IMR-90 (cell line): ENCODE data around the gene AS3MT. TPM values are rescaled to one million over a fixed set of nuclear protein-coding genes. Genes with fewer than 3 reads are reported as not detected.

Experiments
- ATAC-seq: fragments of 200-7000 bp; cut with Tn5 transposase; 2 replicates; pipeline ENCODE4 v1.9.1; 2020; ENCODE audit warnings: low read depth, mild to moderate bottlenecking, moderate library complexity
- BruUV-seq: library from RNA; stranded (reverse); fragments of 400-500 nt; replicated peaks from 2 replicates; lab custom pipeline; 2021; lab: Mats Ljungman, UMichigan
- CTCF ChIA-PET: fragments of 300-600 bp; formaldehyde crosslinking; extraction: SDS; loops from one replicate; lab custom pipeline; 2021; ENCODE audit warnings: antibody characterized with exemption; lab: Yijun Ruan, JAX
- POLR2A ChIA-PET: fragments of 300-600 bp; sonication (Branson Sonifier 250); formaldehyde crosslinking; loops from one replicate; lab custom pipeline; 2022; ENCODE audit warnings: antibody characterized with exemption; ENCODE audit not compliant: unreplicated experiment; lab: Charles Lee
- DNase-seq: peaks from one replicate; pipeline ENCODE4 v3.0.0; 2013
- H2AFZ ChIP-seq: replicated peaks from 2 replicates; pipeline ENCODE3; 2013; ENCODE audit warnings: low read length, mild to moderate bottlenecking; ENCODE audit not compliant: poor library complexity
- H2AK5ac ChIP-seq: 2 replicates; pipeline ENCODE4 v1.6.1; 2013; ENCODE audit warnings: low read depth, low read length, inconsistent platforms
- H2AK9ac ChIP-seq: replicated peaks from 2 replicates; pipeline ENCODE3; 2013; ENCODE audit warnings: mild to moderate bottlenecking, low read depth, low read length, moderate library complexity; ENCODE audit not compliant: poor library complexity
- H2BK120ac ChIP-seq: 2 replicates; pipeline ENCODE4 v1.6.1; 2013; ENCODE audit warnings: low read depth, low read length, inconsistent platforms
- H2BK15ac ChIP-seq: 3 replicates; pipeline ENCODE4 v1.6.1; 2013; ENCODE audit warnings: low read depth, low read length, inconsistent platforms
- H2BK20ac ChIP-seq: 2 replicates; pipeline ENCODE4 v1.6.1; 2013; ENCODE audit warnings: low read depth, mild to moderate bottlenecking, inconsistent platforms, low read length, moderate library complexity
- H2BK5ac ChIP-seq: 2 replicates; pipeline ENCODE4 v1.6.1; 2013; ENCODE audit warnings: mild to moderate bottlenecking, low read depth, low read length, inconsistent platforms; ENCODE audit not compliant: poor library complexity, severe bottlenecking
- H3K14ac ChIP-seq: replicated peaks from 2 replicates; pipeline ENCODE4 v1.6.1; 2013; ENCODE audit warnings: low read depth, low read length, inconsistent platforms
- H3K18ac ChIP-seq: 2 replicates; pipeline ENCODE4 v1.6.1; 2013; ENCODE audit warnings: low read depth, low read length, control low read depth
- H3K23ac ChIP-seq: 2 replicates; pipeline ENCODE4 v1.6.1; 2013; ENCODE audit warnings: low read depth, low read length, inconsistent platforms
- H3K27ac ChIP-seq: 2 replicates; pipeline ENCODE4 v1.5.1; 2013; ENCODE audit warnings: mild to moderate bottlenecking, control low read depth, low read length; ENCODE audit not compliant: insufficient read depth
- H3K27me3 ChIP-seq: 2 replicates; pipeline ENCODE4 v1.6.1; 2013; ENCODE audit warnings: low read length; ENCODE audit not compliant: control insufficient read depth, insufficient read depth
- H3K36me3 ChIP-seq: 2 replicates; pipeline ENCODE4 v1.6.1; 2013; ENCODE audit warnings: low read length, mixed read lengths; ENCODE audit not compliant: control insufficient read depth, insufficient read depth
- H3K4ac ChIP-seq: 2 replicates; pipeline ENCODE4 v1.6.1; 2013; ENCODE audit warnings: low read depth, low read length, inconsistent platforms
- H3K4me1 ChIP-seq: 2 replicates; pipeline ENCODE4 v1.6.1; 2013; ENCODE audit warnings: low read length, mixed read lengths; ENCODE audit not compliant: control insufficient read depth, insufficient read depth
- H3K4me2 ChIP-seq: 2 replicates; pipeline ENCODE4 v1.6.1; 2013; ENCODE audit warnings: low read depth, mild to moderate bottlenecking, control low read depth, low read length, moderate library complexity
- H3K4me3 ChIP-seq: 2 replicates; pipeline ENCODE4 v1.5.1; 2013; ENCODE audit warnings: low read depth, mild to moderate bottlenecking, control low read depth, low read length, moderate library complexity; ENCODE audit not compliant: insufficient read depth
- H3K56ac ChIP-seq: 2 replicates; pipeline ENCODE4 v1.6.1; 2013; ENCODE audit warnings: low read length, inconsistent platforms; ENCODE audit not compliant: insufficient read depth; ENCODE audit errors: extremely low read depth
- H3K79me1 ChIP-seq, 2 experiments: 2 replicates each; pipeline ENCODE4 v1.6.1; 2013; ENCODE audit warnings: low read length in 2 of 2, inconsistent platforms in 1 of 2, low read depth in 1 of 2
- H3K9ac ChIP-seq: 2 replicates; pipeline ENCODE4 v1.6.1; 2013; ENCODE audit warnings: low read depth, low read length, control low read depth
- H3K9me1 ChIP-seq: 2 replicates; pipeline ENCODE4 v1.6.1; 2013; ENCODE audit warnings: low read length, inconsistent platforms; ENCODE audit not compliant: insufficient read depth
- H3K9me3 ChIP-seq: 2 replicates; pipeline ENCODE4 v1.6.1; 2013; ENCODE audit warnings: low read length; ENCODE audit not compliant: control insufficient read depth, insufficient read depth
- H4K20me1 ChIP-seq: 2 replicates; pipeline ENCODE4 v1.6.1; 2013; ENCODE audit warnings: low read length, inconsistent platforms; ENCODE audit not compliant: insufficient read depth
- H4K5ac ChIP-seq: 2 replicates; pipeline ENCODE4 v1.6.1; 2013; ENCODE audit warnings: mild to moderate bottlenecking, low read depth, low read length, control low read depth
- H4K8ac ChIP-seq, 2 experiments: 2 replicates each; pipeline ENCODE4 v1.6.1; 2013; ENCODE audit warnings: low read depth in 2 of 2, low read length in 2 of 2, control low read depth in 1 of 2, inconsistent platforms in 1 of 2
- H4K91ac ChIP-seq: 2 replicates; pipeline ENCODE4 v1.6.1; 2013; ENCODE audit warnings: low read depth, low read length, inconsistent platforms; ENCODE audit not compliant: insufficient read depth
- BHLHE40 ChIP-seq: fragments of 150-350 bp; IDR thresholded peaks from 2 replicates; pipeline ENCODE4 v1.6.1; 2016; ENCODE audit warnings: mild to moderate bottlenecking, low read depth, low read length
- CEBPB ChIP-seq: IDR thresholded peaks from 2 replicates; pipeline ENCODE4 v1.6.1; 2012; ENCODE audit warnings: low read depth, low read length, improper control_type of control experiment
- CHD1 ChIP-seq: IDR thresholded peaks from 2 replicates; pipeline ENCODE4 v1.6.1; 2012; ENCODE audit warnings: low read depth, low read length, improper control_type of control experiment
- FOS ChIP-seq: fragments of 150-350 bp; IDR thresholded peaks from 2 replicates; pipeline ENCODE4 v1.6.1; 2016; ENCODE audit warnings: low read depth, low read length
- MAFK ChIP-seq: IDR thresholded peaks from 2 replicates; pipeline ENCODE4 v1.6.1; 2012; ENCODE audit warnings: low read depth, low read length, improper control_type of control experiment
- MAZ ChIP-seq: IDR thresholded peaks from 2 replicates; pipeline ENCODE4 v1.6.1; 2012; ENCODE audit warnings: low read depth, mild to moderate bottlenecking, low read length, improper control_type of control experiment, moderate library complexity, borderline replicate concordance
- MXI1 ChIP-seq: IDR thresholded peaks from 2 replicates; pipeline ENCODE4 v1.6.1; 2012; ENCODE audit warnings: low read depth, mild to moderate bottlenecking, low read length, moderate library complexity, borderline replicate concordance
- NFE2L2 ChIP-seq: fragments of 150-350 bp; IDR thresholded peaks from 2 replicates; pipeline ENCODE4 v1.6.1; 2016; ENCODE audit warnings: low read depth, mild to moderate bottlenecking, low read length
- POLR2A ChIP-seq: IDR thresholded peaks from 2 replicates; pipeline ENCODE4 v1.6.1; 2012; ENCODE audit warnings: mild to moderate bottlenecking, low read depth, low read length
- RAD21 ChIP-seq: IDR thresholded peaks from 2 replicates; pipeline ENCODE4 v1.6.1; 2012; ENCODE audit warnings: low read length, improper control_type of control experiment
- RCOR1 ChIP-seq: IDR thresholded peaks from 2 replicates; pipeline ENCODE4 v1.6.1; 2012; ENCODE audit warnings: mild to moderate bottlenecking, low read length, improper control_type of control experiment; ENCODE audit not compliant: insufficient replicate concordance
- RFX5 ChIP-seq: IDR thresholded peaks from 2 replicates; pipeline ENCODE4 v1.8.0; 2012; ENCODE audit warnings: low read depth, mild to moderate bottlenecking, low read length, moderate library complexity
- SMC3 ChIP-seq: fragments of 150-350 bp; IDR thresholded peaks from 2 replicates; pipeline ENCODE4 v1.6.1; 2016; ENCODE audit warnings: low read depth, mild to moderate bottlenecking, antibody characterized with exemption, low read length, moderate library complexity
- USF2 ChIP-seq: fragments of 150-350 bp; IDR thresholded peaks from 2 replicates; pipeline ENCODE4 v1.6.1; 2017; ENCODE audit warnings: mild to moderate bottlenecking, antibody characterized with exemption, low read length, low read depth
- WGBS, 2 experiments: methylation state at CpG; one replicate each; pipeline versions ENCODE4 v1.1.5 to v1.1.7; 2013; ENCODE audit warnings: missing lambda C conversion rate in 2 of 2; ENCODE audit not compliant: insufficient read length in 1 of 2; ENCODE audit errors: extremely low coverage in 2 of 2; 5-methylcytosine and 5-hydroxymethylcytosine counted together
- dilution Hi-C: fragments of 300-500 bp; cut with HindIII; formaldehyde crosslinking; loops from one replicate; pipeline ENCODE4 v1.14.3; 2018; ENCODE audit warnings: low sequenced_read_pairs; ENCODE audit not compliant: unreplicated experiment
- in situ Hi-C: fragments of 300-500 bp; cut with MboI; formaldehyde crosslinking; loops from 3 replicates; pipeline ENCODE4 v1.14.3; 2019; ENCODE audit warnings: low sequenced_read_pairs, inconsistent platforms, mixed read lengths
- intact Hi-C: fragments of 100-400 bp; cut with micrococcal nuclease; formaldehyde crosslinking; loops from 2 replicates; pipeline ENCODE4 v1.10.0; 2022
- polyA plus RNA-seq, 3 experiments: library from polyadenylated mRNA; depleted of rRNA; stranded (reverse); fragments of >200 nt; gene quantifications; 2 replicates each; pipeline ENCODE4 v1.2.3, GENCODE V29; 2012; ENCODE audit warnings: low replicate concordance in 1 of 3
- total RNA-seq: library from RNA; depleted of rRNA; stranded (reverse); fragments of >200 nt; gene quantifications from 2 replicates; pipeline ENCODE4 v1.2.3, GENCODE V29; 2012
- TF ChIP-seq, protein P1 (sequence below): fragments of 150-350 bp; IDR thresholded peaks from 2 replicates; pipeline ENCODE4 v1.6.1; 2016; ENCODE audit warnings: low read depth, mild to moderate bottlenecking, low read length, moderate library complexity, borderline replicate concordance
- TF ChIP-seq, protein P2 (sequence below): conservative IDR thresholded peaks from 2 replicates; pipeline ENCODE4 v1.5.1; 2012; ENCODE audit warnings: mild to moderate bottlenecking, low read depth, low read length, improper control_type of control experiment

AS3MT gene
- total and polyA plus RNA-seq, 2 of the 4 experiments (the other 2 are of a cell fraction): 2.7 to 3.6 TPM

GRCh38 chr10:102826148-102826796 is 43.0 kb upstream of the AS3MT start:
- Histone ChIP-seq H2BK20ac (no peak overlapping the region), H3K4me2 (no peak overlapping the region), H3K79me1 (no peaks in the 10 kb centered on the region), H3K56ac (no peak overlapping the region), H4K8ac (no peak overlapping the region), H3K4me1 (no peaks in the 10 kb centered on the region), H2AFZ (no peak overlapping the region), H3K18ac (no peak overlapping the region), H3K27ac (no peak overlapping the region), H3K9ac (no peak overlapping the region), H2AK5ac (no peak overlapping the region), H3K23ac (no peak overlapping the region), H4K5ac (no peak overlapping the region), H3K27me3 (peaks cover 4% of the 10 kb centered on the region), H2BK5ac (no peak overlapping the region), H3K4ac (no peak overlapping the region), H2BK15ac (no peak overlapping the region), H4K20me1 (no peaks in the 10 kb centered on the region), H2AK9ac (no peak overlapping the region), H4K91ac (no peak overlapping the region), H3K36me3 (no peaks in the 10 kb centered on the region), H3K14ac (no peak overlapping the region), H3K9me3 (no peaks in the 10 kb centered on the region), H2BK120ac (no peak overlapping the region), H3K9me1 (no peaks in the 10 kb centered on the region), H3K4me3 (no peak overlapping the region)
- in situ Hi-C loops: no loop called here
- DNase-seq (no peak), ATAC-seq (no peak)
- WGBS, 2 experiments: 95% methylated on average over 3 of the region's 9 CpGs; no CpG with 5 or more reads in 1 of the 2 experiments
- ChIA-PET POLR2A (no interaction called here), CTCF (interaction anchor here (0.6 kb wide), 1 partner anchor 656 kb away, joined by 3 read pairs; no protein-coding TSS in a partner anchor)
- TF ChIP-seq FOS (no peak), USF2 (no peak), BHLHE40 (no peak), MXI1 (no peak), MAZ (no peak), POLR2A (no peak), CHD1 (no peak), RFX5 (no peak), MAFK (no peak), CEBPB (no peak), RCOR1 (no peak), NFE2L2 (no peak), RAD21 (no peak), SMC3 (no peak)
- TF ChIP-seq, protein P1, sequence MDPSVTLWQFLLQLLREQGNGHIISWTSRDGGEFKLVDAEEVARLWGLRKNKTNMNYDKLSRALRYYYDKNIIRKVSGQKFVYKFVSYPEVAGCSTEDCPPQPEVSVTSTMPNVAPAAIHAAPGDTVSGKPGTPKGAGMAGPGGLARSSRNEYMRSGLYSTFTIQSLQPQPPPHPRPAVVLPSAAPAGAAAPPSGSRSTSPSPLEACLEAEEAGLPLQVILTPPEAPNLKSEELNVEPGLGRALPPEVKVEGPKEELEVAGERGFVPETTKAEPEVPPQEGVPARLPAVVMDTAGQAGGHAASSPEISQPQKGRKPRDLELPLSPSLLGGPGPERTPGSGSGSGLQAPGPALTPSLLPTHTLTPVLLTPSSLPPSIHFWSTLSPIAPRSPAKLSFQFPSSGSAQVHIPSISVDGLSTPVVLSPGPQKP: no peak
- TF ChIP-seq, protein P2, sequence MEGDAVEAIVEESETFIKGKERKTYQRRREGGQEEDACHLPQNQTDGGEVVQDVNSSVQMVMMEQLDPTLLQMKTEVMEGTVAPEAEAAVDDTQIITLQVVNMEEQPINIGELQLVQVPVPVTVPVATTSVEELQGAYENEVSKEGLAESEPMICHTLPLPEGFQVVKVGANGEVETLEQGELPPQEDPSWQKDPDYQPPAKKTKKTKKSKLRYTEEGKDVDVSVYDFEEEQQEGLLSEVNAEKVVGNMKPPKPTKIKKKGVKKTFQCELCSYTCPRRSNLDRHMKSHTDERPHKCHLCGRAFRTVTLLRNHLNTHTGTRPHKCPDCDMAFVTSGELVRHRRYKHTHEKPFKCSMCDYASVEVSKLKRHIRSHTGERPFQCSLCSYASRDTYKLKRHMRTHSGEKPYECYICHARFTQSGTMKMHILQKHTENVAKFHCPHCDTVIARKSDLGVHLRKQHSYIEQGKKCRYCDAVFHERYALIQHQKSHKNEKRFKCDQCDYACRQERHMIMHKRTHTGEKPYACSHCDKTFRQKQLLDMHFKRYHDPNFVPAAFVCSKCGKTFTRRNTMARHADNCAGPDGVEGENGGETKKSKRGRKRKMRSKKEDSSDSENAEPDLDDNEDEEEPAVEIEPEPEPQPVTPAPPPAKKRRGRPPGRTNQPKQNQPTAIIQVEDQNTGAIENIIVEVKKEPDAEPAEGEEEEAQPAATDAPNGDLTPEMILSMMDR: no peak
- intact Hi-C loops: no loop called here
- BruUV-seq: no TSS peak
- dilution Hi-C loops: no loop called here
